ENCODE results near the gene ARFGEF2.
"Not testable (repeated sequence)": the region's sequence is repeated elsewhere in the genome, so short reads cannot be mapped to it uniquely, and the experiment has no call there.

Gene ARFGEF2

DNA sequence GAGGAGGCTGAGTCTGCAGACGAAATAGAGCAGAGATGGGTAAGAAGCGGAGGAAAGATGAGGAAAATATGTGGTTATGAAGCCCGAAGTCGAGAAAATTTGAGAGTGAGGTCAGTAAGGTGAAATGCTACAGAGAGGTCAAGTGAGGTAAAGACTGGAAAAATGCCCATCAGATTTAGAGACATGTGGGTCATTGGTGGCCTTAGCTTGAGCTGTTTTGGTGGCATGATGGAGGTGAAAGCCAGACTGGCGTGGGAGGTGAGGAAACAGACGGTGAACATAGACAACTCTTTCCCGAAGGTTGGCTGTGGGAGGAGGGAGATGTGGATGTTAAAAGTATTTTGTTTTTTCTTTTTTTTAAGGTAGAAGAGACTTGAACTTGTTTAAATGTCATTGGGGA, 9.4 kb downstream of the ARFGEF2 start:
- DNase-seq, result no peak

DNA sequence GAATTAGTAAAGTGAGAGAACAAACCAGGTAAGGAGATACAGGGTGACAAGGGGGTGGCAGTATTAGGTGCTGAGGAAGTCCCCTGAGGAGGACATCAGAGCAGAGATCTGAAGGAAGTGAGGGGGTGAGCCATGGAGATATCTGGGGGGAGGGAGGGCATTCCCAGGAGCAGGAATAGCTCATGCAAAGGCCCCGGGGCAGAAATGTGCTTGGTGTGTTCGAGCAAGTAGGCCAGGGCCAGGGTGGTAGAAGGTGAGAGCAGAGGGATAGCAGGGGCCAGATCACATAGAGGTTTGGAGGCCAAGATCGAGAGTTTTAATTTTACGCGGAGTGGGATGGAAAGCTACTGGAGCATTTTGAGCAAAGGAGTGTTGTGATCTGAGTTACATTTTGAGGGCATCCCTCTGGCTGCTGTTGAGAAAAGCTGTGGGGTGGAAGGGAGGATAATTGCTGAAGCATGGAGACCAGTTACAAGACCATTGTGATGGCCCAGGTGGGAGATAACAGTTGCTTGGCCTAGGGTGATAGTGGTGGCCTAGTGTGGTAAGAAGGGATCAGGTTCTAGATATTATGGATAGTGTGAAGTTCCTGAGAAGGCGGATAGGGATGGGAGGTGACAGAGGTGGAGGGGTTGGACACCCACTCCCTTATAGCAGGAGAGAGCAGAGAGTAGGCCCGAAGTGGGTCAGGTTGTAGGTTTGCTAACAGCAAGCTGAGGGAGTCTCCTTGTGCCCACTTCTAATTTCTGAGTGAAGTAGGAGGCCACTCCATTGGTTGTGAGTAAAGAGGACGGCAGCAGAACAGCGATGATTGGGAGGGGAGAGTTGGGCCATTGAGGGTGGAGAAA, 10.2 kb downstream of the ARFGEF2 start:
- DNase-seq, result no peak

DNA sequence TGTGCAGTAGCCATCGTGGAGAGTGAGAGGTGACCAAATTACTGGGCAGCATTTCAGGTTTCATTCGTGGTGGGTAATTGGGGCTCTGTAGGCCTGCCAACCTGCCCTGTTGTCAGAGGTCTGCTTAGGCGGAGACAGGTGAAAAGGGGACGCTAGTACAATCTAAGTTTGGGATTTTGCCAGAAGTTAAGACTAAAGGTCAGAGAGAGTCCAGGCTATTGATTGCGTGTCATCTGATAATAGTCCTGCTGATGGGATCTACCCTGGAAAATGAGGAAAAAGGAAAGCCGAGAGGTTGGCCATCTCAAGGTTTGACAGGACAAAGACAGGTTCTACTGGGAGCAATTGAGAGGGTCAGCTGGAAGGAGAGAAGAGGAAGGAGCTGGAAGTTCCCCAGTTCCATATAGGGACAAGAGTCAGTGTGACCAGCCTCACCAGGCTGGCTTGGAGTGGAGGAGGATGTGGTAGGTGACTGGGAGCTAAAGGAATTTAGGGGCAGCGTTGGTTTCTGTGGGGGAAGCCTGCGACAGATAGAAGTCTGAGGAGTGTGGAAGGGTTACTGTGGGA, 10.9 kb downstream of the ARFGEF2 start:
- no peak for DNase-seq

DNA sequence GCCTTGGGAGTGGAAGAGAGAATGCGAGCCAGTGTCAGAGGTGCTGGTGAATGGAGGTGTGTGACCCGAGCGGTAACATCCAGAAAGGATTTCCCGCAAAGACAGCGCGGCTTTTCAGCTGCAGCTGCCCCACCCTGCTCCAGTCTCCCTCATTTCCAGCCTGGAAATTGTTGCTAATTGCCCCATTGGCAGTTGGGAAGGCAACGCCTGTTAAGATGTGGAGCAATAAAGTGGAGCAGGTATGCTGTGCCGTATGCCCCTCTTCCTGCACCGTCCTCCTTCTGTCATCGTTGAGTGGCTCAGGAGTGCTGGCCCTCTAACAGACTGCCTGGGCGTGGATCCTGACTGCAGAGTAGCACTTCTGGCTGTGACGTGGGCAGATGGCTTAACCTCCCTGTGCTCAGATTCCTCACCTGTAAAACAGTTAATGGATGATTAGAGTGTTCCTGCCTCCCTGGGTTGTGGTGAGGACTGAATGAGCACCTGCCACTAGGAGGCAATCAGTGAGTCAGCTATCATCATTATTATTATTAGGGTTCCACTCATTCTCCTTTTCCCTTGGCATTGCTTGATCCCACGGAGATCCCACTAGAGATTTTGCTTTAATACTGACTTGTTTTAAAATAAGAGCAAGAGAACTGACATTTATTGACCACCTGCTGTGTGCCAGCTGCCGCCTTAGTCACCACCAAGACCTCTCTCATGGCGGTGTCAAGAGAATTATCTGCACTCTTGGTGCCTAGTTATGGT, 11.7 kb downstream of the ARFGEF2 start:
- DNase-seq, result no peak

DNA sequence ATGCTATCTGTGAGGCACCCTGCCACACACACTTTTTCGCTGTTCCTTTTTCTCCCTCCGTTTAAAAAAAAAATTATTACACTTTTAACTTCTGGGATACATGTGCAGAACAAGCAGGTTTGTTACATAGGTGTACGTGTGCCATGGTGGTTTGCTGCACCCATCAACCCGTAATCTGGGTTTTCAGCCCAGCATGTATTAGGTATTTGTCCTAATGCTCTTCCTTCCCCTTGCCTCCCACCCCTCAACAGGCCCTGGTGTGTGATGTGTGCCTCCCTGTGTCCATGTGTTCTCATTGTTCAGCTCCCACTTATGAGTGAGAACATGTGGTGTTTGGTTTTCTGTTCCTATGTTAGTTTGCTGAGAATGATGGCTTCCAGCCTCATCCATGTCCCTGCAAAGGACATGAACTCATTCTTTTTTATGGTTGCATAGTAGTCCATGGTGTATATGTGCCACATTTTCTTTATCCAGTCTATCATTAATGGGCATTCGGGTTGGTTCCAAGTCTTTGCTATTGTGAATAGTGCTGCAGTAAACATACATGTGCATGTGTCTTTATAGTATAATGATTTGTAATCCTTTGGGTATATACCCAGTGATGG, 12.9 kb downstream of the ARFGEF2 start:
- DNase-seq, result not testable (repeated sequence)

DNA sequence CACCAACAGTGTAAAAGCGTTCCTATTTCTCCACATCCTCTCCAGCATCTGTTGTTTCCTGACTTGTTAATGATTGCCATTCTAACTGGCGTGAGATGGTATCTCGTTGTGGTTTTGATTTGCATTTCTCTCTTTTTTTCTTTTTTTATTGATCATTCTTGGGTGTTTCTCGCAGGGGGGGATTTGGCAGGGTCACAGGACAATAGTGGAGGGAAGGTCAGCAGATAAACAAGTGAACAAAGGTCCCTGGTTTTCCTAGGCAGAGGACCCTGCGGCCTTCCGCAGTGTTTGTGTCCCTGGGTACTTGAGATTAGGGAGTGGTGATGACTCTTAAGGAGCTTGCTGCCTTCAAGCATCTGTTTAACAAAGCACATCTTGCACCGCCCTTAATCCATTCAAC, 13.5 kb downstream of the ARFGEF2 start:
- DNase-seq, result not testable (repeated sequence)

DNA sequence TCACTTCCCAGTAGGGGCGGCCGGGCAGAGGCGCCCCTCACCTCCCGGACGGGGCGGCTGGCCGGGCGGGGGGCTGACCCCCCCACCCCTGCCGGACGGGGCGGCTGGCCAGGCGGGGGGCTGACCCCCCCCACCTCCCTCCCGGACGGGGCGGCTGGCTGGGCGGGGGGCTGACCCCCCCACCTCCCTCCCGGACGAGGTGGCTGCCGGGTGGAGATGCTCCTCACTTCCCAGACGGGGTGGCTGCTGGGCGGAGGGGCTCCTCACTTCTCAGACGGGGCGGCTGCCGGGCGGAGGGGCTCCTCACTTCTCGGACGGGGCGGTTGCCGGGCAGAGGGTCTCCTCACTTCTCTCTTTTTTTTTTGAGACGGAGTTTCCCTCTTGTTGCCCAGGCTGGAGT, 14.7 kb downstream of the ARFGEF2 start:
- not testable (repeated sequence) for DNase-seq

DNA sequence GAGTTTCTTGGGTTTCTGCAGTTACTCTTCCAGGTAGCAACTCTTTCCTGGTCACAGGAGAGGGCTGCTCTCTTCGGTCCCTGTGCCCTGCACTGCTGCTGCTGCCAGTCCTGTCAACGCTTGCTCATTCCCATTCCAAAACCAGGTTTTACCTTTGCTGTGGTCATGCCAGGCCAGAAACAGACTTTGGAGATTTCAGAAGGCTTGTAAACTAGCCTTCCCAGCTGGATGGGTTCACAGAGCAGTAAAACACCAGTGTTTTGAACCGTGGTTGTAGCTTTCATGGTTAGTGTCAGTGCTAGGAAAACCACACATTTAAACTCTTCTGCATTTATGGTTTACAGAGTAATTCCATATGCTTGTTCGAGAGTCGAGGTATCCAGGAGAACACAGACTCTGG, 16.2 kb downstream of the ARFGEF2 start:
- DNase-seq, result no peak

DNA sequence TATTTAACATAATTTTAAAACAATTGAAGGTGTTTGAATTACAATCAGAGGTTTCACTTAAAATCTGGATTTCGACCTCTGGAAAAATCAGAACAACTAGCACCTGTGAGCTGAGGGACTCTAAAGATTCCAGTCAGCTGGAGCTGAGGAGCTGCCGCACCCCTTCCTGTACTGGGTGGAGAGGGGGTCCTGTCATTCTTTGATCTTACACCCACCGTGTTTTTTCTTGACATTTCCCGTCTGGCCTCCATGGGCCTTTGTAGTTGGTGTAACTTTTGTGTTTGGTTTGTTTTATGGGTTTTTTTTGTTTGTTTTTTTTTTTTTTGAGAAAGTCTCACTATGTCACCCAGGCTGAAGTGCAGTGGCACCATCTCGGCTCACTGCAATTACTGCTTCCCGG, 17.2 kb downstream of the ARFGEF2 start:
- no peak for DNase-seq

DNA sequence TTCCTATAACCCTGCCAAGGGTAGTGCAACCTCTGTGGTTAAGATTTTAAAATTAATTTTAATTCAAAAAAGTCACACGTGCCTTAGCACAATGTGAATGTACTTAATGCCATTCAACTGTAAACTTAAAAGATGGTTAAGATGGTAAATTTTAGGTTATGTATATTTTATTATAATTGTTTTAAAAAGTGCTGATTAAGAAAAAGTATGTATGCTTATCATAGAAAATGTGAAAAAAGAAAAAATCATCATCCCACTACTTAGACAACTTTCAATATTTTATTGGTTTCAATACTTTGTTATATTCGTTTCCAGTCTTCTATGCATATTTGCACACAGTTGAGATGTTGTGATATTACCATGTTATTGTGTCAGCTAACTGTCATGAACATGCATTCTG, 18.7 kb downstream of the ARFGEF2 start:
- no peak for DNase-seq

DNA sequence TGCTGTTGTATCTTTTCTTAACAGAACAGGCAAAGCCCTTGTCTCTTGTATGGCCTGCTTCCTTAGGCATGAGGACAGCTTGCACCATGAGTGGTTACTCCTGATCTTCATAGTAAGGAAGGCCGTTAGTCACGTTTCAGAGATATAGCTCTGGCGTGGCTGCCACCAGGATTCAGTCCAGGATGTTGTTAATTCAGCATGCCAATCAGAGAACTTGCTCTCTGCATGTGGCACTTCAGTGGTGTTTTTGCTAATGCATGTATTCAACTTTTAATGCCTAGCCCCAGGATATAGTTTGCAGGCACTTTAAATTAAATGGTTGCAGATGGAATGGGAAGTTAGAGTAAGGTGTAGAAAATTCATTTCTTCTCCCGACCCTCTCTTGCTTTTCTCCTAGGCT, 20.0 kb downstream of the ARFGEF2 start:
- DNase-seq, result no peak

DNA sequence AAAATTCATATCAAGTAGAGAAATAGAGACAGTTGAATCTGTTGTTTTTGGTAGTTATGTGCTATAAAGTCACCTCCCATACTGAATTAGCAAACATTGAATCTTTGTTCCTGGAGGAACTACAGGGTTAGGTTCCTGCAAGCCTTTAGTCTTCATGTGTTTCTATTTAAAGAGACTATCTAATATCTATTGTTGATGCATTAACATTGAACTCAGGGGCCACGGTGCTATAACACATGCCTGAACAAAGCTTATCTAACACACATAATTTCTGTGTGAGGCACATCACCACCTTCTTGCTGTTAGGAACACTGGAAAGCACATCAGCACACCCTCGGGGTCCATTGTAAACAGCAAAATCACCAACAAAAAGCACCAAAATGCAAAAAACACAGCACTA, 21.2 kb downstream of the ARFGEF2 start:
- DNase-seq, result no peak

DNA sequence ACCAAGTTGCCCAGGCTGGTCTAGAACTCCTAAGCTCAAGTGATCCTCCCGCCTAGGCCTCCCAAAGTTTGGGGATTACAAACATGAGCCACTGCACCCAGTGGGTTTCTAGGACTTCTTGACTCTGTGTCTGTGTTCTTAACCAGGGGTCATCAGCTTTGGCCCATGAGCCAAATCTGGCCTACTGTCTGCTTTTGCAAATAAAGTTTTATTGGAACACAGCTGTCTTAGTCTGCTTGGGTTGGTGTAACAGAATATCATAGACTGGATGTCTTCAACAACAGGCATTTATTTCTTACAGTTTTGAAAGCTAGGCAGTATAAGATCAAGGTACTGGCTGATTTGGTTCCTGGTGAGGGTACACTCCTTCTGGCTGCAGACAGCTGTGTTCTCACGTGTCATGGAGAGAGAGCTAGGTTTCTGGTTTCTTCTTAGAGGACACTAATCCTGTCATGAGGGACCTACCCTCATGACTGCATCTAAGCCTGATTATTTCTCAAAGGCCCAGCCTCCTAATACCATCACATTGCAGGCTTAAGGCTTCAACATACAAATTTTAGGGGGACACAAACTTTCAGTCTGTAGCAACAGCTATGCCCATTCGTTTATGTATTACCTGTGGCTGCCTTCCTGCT, 23.3 kb downstream of the ARFGEF2 start:
- no peak for DNase-seq

DNA sequence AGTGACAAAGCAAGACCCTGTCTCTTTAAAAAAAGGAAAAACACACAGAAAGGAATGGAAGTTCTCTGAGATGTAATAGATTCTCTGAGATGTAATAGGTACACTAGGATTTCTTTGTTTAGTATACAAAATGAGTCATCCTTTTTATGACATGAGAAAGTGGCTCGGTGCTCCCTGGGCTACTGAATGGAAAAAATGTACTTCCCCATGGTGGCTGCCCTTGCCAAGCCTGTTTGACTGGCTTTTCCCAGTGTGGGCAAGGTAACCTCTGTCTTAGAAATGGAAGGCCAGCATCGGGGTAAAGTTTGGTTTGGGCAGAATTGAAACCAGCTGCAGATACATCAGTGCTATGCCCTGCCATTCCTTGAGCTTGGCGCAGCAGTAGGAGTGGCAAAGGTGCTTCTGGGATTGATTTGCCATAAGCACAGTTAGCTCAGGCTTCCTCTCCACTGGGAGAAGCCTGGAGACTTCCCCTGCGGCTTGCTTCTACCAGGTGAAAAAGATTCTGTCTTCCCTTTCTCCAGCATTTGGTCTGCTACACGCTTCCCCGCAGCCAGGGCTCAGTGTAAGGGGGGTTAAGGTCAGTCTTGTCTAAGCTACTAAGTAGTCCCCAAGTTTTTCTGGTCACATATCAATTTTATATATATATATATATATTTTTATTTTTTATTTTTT, 24.5 kb downstream of the ARFGEF2 start:
- DNase-seq, result no peak

DNA sequence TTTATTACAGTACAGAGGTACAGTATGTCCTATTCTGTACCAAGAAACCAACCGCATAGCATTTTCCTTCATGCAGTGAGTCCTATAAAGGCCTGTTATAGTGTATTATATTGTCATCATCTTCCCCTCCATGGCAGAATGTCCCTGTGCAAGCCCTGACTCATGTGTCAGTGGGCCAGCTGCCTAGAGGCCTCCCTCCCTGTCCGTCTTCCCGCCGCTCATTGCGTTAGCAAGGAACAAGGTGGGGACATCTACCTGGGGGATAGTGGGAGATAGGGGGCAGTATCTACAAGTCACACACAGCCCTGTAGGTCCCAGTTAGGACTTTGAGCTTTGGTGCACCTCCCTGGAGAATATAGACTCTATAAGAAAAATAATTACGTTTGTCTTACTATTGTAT, 27.1 kb downstream of the ARFGEF2 start:
- no peak for DNase-seq

DNA sequence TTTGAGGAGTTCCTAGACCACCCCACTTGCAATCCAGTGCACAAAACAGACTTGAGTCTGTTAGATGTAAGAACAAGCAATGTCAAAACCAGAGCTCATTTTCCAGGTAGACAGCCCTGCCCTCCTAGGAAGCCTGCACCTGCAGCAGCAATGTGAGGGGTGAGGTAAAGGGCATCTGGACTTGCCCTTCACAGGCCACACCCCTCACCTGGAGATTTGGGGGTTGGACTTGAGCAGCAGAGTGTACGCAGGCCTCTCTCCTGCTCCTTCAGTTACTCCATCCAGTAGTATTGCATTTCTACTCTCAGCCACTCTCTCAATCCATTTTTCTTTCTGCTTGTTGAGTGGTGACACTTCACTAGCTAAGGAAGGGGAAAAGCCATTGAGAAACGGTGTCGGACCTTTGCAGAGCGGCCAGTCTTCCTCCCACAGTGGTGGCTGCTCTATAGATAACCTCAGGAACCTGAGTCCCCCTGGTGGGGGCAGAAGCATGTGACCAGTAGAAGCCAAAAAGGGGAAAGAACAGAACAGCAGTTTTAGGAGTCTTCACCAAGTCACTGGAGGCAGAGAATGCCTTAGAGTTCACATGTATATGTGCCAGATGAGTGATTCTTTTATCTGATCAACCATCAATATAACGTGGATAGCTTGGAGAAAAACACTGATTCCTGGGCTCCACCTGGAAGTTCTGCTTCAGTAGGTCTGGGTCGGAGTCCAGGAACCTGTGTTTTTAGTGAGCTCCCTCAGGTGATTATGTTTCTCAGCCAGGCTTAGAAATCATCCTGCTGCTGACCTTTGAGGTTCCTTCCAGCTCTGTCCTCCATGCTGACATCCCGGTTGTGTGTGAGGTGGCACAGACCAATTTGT, 28.0 kb downstream of the ARFGEF2 start:
- no peak for DNase-seq

DNA sequence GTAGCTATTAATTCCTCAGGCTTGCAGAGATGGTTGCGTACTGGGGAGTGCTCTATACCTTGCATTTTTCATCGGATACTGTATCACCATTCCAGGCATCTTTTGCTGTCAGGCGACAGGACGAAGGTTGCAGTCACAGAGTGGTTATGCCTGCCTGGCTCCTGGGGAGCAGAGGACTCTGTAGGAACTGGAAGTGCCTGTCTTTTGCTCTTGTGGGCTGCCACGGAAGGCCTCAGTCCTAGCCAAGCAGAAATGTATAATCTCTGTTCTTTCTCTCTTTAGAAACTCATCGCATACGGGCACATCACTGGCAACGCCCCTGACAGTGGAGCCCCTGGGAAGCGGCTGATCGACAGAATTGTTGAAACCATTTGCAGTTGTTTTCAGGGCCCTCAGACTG, 29.5 kb downstream of the ARFGEF2 start:
- no peak for DNase-seq

DNA sequence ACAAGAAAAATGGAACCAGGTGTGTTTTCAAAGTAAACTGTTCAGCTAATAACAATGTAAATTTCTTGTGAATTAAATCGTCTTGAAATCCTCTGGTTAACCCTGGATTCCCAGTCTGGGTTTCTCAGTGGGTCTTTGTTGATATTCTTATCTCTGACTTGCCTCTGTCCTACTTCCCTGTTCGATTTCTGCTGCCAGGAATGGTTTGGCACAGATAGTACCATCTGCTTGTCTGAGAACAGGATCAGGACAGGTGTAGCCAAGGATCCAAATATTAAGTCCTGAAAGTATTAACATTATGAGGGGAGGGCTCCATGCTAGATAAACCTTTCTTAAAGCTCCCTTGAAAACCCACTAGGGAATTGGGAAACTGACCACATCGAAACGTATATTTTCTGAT, 30.1 kb downstream of the ARFGEF2 start:
- no peak for DNase-seq

DNA sequence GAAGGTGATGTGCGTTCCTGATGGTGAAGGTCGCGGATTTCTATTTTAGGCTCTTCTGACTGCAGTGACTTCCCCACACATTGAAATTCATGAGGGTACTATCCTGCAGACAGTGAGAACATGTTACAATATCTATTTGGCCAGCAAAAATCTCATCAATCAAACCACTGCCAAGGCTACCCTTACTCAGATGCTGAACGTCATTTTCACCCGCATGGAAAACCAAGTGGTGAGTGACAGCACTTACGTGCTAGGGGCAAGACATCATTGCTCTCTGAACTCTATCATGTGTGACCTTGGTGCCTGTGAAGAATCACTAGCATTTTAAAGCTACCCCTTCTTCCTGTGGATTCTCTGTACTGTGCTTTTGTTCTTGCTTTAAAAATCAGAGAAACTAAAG, 31.1 kb downstream of the ARFGEF2 start:
- no peak for DNase-seq

DNA sequence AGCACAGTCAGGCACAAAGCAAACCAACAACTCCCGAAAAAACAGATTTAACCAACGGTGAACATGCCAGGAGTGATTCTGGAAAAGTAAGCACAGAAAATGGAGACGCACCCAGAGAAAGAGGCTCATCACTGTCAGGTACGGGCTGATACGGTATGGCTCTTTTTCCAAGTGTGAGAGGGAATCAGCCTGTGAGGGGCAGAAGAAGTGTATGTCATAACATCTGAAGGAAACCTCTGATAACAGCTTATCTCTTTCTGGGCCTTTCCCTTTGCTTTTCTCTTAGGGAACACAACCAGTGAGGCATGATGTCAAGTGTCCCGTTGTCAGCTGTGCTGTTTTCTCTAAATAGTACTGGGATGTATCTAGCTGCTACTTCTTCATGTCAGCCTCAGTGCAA, 32.1 kb downstream of the ARFGEF2 start:
- DNase-seq, result no peak

DNA sequence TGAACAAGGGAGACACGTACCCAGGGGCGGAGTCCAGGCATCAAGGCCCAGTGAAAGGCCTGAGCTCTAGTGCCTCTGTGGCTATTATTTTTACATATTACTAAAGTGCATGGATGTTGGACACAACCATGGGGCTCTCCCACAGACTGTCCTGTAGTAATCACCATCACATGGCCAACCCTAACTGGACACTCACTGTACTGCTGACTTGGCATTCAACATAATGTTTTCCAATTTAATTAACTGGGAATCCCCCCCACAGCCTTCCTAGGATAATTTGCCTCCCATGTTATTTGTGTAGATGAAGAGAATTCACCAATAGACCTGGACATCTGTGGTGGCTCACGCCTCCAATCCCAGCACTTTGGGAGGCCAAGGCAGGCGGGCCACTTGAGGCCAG, 34.5 kb downstream of the ARFGEF2 start:
- DNase-seq, result no peak

DNA sequence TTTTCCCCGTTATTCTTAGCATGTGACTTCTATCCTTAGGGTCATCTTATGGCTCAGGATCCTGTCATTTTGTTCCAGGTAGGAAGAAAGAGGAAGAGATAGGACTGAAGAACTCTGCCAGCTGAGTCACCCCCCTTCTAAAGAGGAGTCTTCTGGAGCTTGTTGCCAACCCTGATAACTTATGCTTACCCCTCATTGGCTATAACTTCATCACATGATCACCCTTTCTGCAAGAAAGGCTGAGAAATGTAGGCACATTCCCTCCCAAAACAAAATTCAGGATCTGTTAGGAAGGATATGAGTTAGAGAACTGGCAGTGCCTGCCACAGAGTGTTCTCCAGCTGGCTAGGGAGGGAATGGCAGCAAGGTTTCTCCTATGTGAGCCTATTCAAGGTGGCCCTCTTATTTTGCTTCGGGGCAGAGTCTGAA, 35.6 kb downstream of the ARFGEF2 start:
- DNase-seq, result peak; percentile 78

Data from NCI-H226 (cell line).